Activated CD8-positive, alpha-beta T cell treated with anti-CD3 and anti-CD28 coated beads for 36 hours (primary cell): ENCODE measurements around the gene FPR3. TPM values are rescaled to one million over a fixed set of nuclear protein-coding genes. Genes with fewer than 3 reads are reported as not detected.

ENCODE experiments used
- ATAC-seq: fragments of 200-7000 bp; cut with Tn5 transposase; one replicate; pipeline ENCODE4 v1.10.0; 2021; ENCODE audit warnings: mild to moderate bottlenecking, moderate library complexity
- CTCF ChIA-PET: fragments of 350-600 bp; sonication (Branson Sonifier 250); formaldehyde crosslinking; loops from one replicate; lab custom pipeline; 2021; ENCODE audit warnings: antibody characterized with exemption; lab: Charles Lee
- POLR2A ChIA-PET: fragments of 350-600 bp; sonication (Branson Sonifier 250); formaldehyde crosslinking; loops from one replicate; lab custom pipeline; 2021; ENCODE audit warnings: antibody characterized with exemption; lab: Charles Lee
- DNase-seq: peaks from one replicate; pipeline ENCODE4 v3.0.0-alpha.2; 2020
- H3K27ac Mint-ChIP-seq: one replicate; pipeline ENCODE4 v1.8.0; 2021; ENCODE audit warnings: mild to moderate bottlenecking, mixed read lengths
- H3K27me3 Mint-ChIP-seq: one replicate; pipeline ENCODE4 v1.8.0; 2021; ENCODE audit warnings: mixed read lengths
- H3K36me3 Mint-ChIP-seq: one replicate; pipeline ENCODE4 v1.8.0; 2021; ENCODE audit warnings: low read depth, mixed read lengths
- H3K4me1 Mint-ChIP-seq: one replicate; pipeline ENCODE4 v1.8.0; 2021; ENCODE audit warnings: low read depth, mixed read lengths
- H3K4me3 Mint-ChIP-seq: one replicate; pipeline ENCODE4 v1.8.0; 2021; ENCODE audit warnings: mild to moderate bottlenecking, moderate library complexity, mixed read lengths
- H3K9me3 Mint-ChIP-seq: one replicate; pipeline ENCODE4 v1.8.0; 2021; ENCODE audit warnings: mixed read lengths
- CTCF ChIP-seq: fragments of 200-600 bp; IDR thresholded peaks from one replicate; pipeline ENCODE4 v1.8.0; 2022; ENCODE audit warnings: antibody characterized with exemption, mild to moderate bottlenecking
- intact Hi-C: fragments of 100-400 bp; cut with micrococcal nuclease; formaldehyde crosslinking; loops from one replicate; pipeline ENCODE4 v1.10.0; 2022
- total RNA-seq, 2 experiments: library from RNA; stranded (reverse); gene quantifications; one replicate each; pipeline ENCODE4 v1.2.3, GENCODE V29; 2021

FPR3 gene
- total RNA-seq, 2 experiments from 2014 or later: not detected

GRCh38 chr19:51754109-51754508, 40.8 kb upstream of the FPR3 start:
- intact Hi-C loops: no loop called here
- no peak for DNase-seq
- no peak for TF ChIP-seq CTCF
- CTCF ChIA-PET: no interaction called here
- H3K4me3 Mint-ChIP-seq: no peak overlapping the region
- no peak for ATAC-seq
- peaks cover 3% of the 10 kb centered on the region for H3K9me3 Mint-ChIP-seq
- H3K36me3 Mint-ChIP-seq: no peaks in the 10 kb centered on the region
- H3K27me3 Mint-ChIP-seq: peaks cover 4% of the 10 kb centered on the region
- POLR2A ChIA-PET: no interaction called here
- H3K27ac Mint-ChIP-seq: no peak overlapping the region
- H3K4me1 Mint-ChIP-seq: no peaks in the 10 kb centered on the region

- Mint-ChIP-seq H3K27ac (no peak overlapping the region), H3K4me3 (no peak overlapping the region), H3K36me3 (no peaks in the 10 kb centered on the region), H3K4me1 (no peaks in the 10 kb centered on the region), H3K27me3 (peaks cover 4% of the 10 kb centered on the region), H3K9me3 (peaks cover 3% of the 10 kb centered on the region)
- ChIA-PET CTCF (no interaction called here), POLR2A (no interaction called here)
- TF ChIP-seq CTCF: no peak
- no peak for DNase-seq
- ATAC-seq: no peak
- intact Hi-C loops: no loop called here
Observed at GRCh38 chr19:51754770-51755169, 40.2 kb upstream of the FPR3 start.

- H3K9me3 Mint-ChIP-seq: peaks cover 3% of the 10 kb centered on the region
- TF ChIP-seq CTCF: no peak
- no peaks in the 10 kb centered on the region for H3K36me3 Mint-ChIP-seq
- no peak overlapping the region for H3K27ac Mint-ChIP-seq
- H3K4me1 Mint-ChIP-seq: no peaks in the 10 kb centered on the region
- CTCF ChIA-PET: interaction anchor here (1.7 kb wide), 1 partner anchor 22 kb away, joined by 5 read pairs; no protein-coding TSS in a partner anchor
- intact Hi-C loops: no loop called here
- H3K4me3 Mint-ChIP-seq: no peak overlapping the region
- DNase-seq (no peak), ATAC-seq (no peak)
- H3K27me3 Mint-ChIP-seq: peaks cover 4% of the 10 kb centered on the region
- POLR2A ChIA-PET: interaction anchor here (1.1 kb wide), 1 partner anchor 11 kb away, joined by 3 read pairs; no protein-coding TSS in a partner anchor
Observed at GRCh38 chr19:51755571-51755970, 39.4 kb upstream of the FPR3 start.

GRCh38 chr19:51760697-51761356, 34.1 kb upstream of the FPR3 start, which contains the start of gene FPR2:
Gene FPR2 (plus strand): TSS chr19:51761180. CDS start chr19:51768659, 7,479 bp downstream.
- Mint-ChIP-seq H3K36me3 (no peaks in the 10 kb centered on the region), H3K27me3 (peaks cover 21% of the 10 kb centered on the region), H3K4me1 (no peaks in the 10 kb centered on the region), H3K4me3 (no peak within 1 kb of the TSS), H3K27ac (no peak within 1 kb of the TSS), H3K9me3 (peaks cover under 1% of the 10 kb centered on the region)
- no peak for ATAC-seq
- intact Hi-C loops: no loop called here
- POLR2A ChIA-PET: no interaction called here
- no peak for TF ChIP-seq CTCF
- DNase-seq: no peak
- CTCF ChIA-PET: no interaction called here

GRCh38 chr19:51761696-51762095, 33.3 kb upstream of the FPR3 start:
- TF ChIP-seq CTCF: no peak
- ChIA-PET POLR2A (no interaction called here), CTCF (no interaction called here)
- H3K27ac Mint-ChIP-seq: no peak overlapping the region
- peaks cover 22% of the 10 kb centered on the region for H3K27me3 Mint-ChIP-seq
- no peaks in the 10 kb centered on the region for H3K9me3 Mint-ChIP-seq
- H3K4me1 Mint-ChIP-seq: no peaks in the 10 kb centered on the region
- DNase-seq (no peak), ATAC-seq (no peak)
- intact Hi-C loops: no loop called here
- no peaks in the 10 kb centered on the region for H3K36me3 Mint-ChIP-seq
- H3K4me3 Mint-ChIP-seq: no peak overlapping the region
